ENCODE results near the gene GNPTG.

Gene GNPTG

GRCh38 chr16:1364510-1364909 lies 12.8 kb downstream of the GNPTG start:
- Histone ChIP-seq H4K20me1 (ENCODE audit: insufficient read depth, low read length) (no peaks in the 10 kb centered on the region; the same call in 1 of the 2 replicates), H3K27me3 (ENCODE audit: low read depth, low read length) (no peaks in the 10 kb centered on the region), H3K4me1 (ENCODE audit: low read length) (no peaks in the 10 kb centered on the region), H3K9ac (ENCODE audit: low read length) (no peak overlapping the region), H2AFZ (ENCODE audit: low read depth, low read length) (no peak overlapping the region), H3K36me3 (replicated peaks; ENCODE audit: low read depth, low read length) (peaks cover 34% of the 10 kb centered on the region), H3K4me2 (ENCODE audit: low read length) (no peak overlapping the region), H3K79me2 (ENCODE audit: low read length) (peaks cover 38% of the 10 kb centered on the region), H3K4me3 (ENCODE audit: low read length) (no peak overlapping the region), H3K27ac (ENCODE audit: low read length) (no peak overlapping the region), H3K9me3 (ENCODE audit: insufficient read depth, low read length) (no peaks in the 10 kb centered on the region)
- TF ChIP-seq CTCF (IDR thresholded peaks at IDR 0.05; ENCODE audit: low read depth, low read length) (no peak), EZH2phosphoT487 (IDR thresholded peaks at IDR 0.05; ENCODE audit: low read depth) (no peak)

- TF ChIP-seq CTCF (IDR thresholded peaks at IDR 0.05; ENCODE audit: low read depth, low read length) (no peak), EZH2phosphoT487 (IDR thresholded peaks at IDR 0.05; ENCODE audit: low read depth) (no peak)
- Histone ChIP-seq H3K4me3 (ENCODE audit: low read length) (no peak overlapping the region), H2AFZ (ENCODE audit: low read depth, low read length) (no peak overlapping the region), H3K27me3 (ENCODE audit: low read depth, low read length) (no peaks in the 10 kb centered on the region), H3K9me3 (ENCODE audit: insufficient read depth, low read length) (no peaks in the 10 kb centered on the region), H3K36me3 (replicated peaks; ENCODE audit: low read depth, low read length) (peaks cover 37% of the 10 kb centered on the region), H3K9ac (ENCODE audit: low read length) (no peak overlapping the region), H3K4me2 (ENCODE audit: low read length) (no peak overlapping the region), H3K27ac (ENCODE audit: low read length) (no peak overlapping the region), H4K20me1 (ENCODE audit: insufficient read depth, low read length) (no peaks in the 10 kb centered on the region; the same call in 1 of the 2 replicates), H3K79me2 (ENCODE audit: low read length) (peaks cover 25% of the 10 kb centered on the region), H3K4me1 (ENCODE audit: low read length) (no peaks in the 10 kb centered on the region)
Observed at GRCh38 chr16:1366060-1366711, 14.5 kb downstream of the GNPTG start.

DNA sequence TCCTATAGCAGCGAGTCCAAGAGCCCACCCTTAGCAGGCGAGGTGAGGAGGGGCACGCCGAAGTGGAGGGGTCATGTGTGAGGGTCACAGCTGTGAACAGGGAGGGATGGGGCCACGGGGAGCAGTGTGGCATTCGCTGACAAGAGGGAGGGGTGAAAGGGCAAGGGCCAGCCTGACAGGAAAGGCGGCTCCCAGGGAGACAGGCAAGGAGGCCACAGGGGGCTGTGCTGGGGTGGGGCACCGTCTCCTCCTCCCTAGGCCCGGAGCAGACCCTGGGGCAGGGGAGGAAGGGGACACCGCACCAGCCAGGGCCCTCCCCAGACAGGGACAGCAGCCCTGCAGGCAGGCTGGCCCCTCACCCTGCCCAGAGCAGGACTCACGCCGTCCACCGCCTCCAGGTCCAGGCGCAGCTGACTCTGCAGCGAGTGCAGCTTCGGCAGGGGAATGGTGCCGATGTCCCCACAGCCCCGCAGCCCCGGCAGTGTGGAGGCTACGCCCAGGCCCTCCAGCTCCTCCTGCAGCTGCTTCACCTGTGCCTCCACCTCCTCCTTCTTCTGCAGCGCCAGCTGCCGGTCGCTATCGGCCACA lies 15.1 kb downstream of the GNPTG start:
- no peak for TF ChIP-seq EZH2phosphoT487 (IDR thresholded peaks at IDR 0.05; ENCODE audit: low read depth)
- no peak for TF ChIP-seq CTCF (IDR thresholded peaks at IDR 0.05; ENCODE audit: low read depth, low read length)
- Histone ChIP-seq H3K27ac (ENCODE audit: low read length) (no peak overlapping the region), H3K9ac (ENCODE audit: low read length) (no peak overlapping the region), H3K36me3 (replicated peaks; ENCODE audit: low read depth, low read length) (peaks cover 37% of the 10 kb centered on the region), H3K27me3 (ENCODE audit: low read depth, low read length) (no peaks in the 10 kb centered on the region), H3K4me2 (ENCODE audit: low read length) (no peak overlapping the region), H3K79me2 (ENCODE audit: low read length) (peaks cover 22% of the 10 kb centered on the region), H2AFZ (ENCODE audit: low read depth, low read length) (no peak overlapping the region), H3K4me1 (ENCODE audit: low read length) (no peaks in the 10 kb centered on the region), H3K4me3 (ENCODE audit: low read length) (no peak overlapping the region), H3K9me3 (ENCODE audit: insufficient read depth, low read length) (no peaks in the 10 kb centered on the region), H4K20me1 (ENCODE audit: insufficient read depth, low read length) (no peaks in the 10 kb centered on the region; the same call in 1 of the 2 replicates)

- Histone ChIP-seq H3K9me3 (ENCODE audit: insufficient read depth, low read length) (no peaks in the 10 kb centered on the region), H3K79me2 (ENCODE audit: low read length) (peaks cover 18% of the 10 kb centered on the region; the same call in 1 of the 2 replicates), H3K36me3 (replicated peaks; ENCODE audit: low read depth, low read length) (peaks cover 29% of the 10 kb centered on the region), H3K4me2 (ENCODE audit: low read length) (no peak overlapping the region), H3K9ac (ENCODE audit: low read length) (no peak overlapping the region), H3K4me1 (ENCODE audit: low read length) (no peaks in the 10 kb centered on the region), H3K27me3 (ENCODE audit: low read depth, low read length) (no peaks in the 10 kb centered on the region), H2AFZ (ENCODE audit: low read depth, low read length) (no peak overlapping the region), H3K4me3 (ENCODE audit: low read length) (no peak overlapping the region), H4K20me1 (ENCODE audit: insufficient read depth, low read length) (no peaks in the 10 kb centered on the region), H3K27ac (ENCODE audit: low read length) (no peak overlapping the region)
- TF ChIP-seq CTCF (IDR thresholded peaks at IDR 0.05; ENCODE audit: low read depth, low read length): no peak
Observed at GRCh38 chr16:1367486-1368174, 15.9 kb downstream of the GNPTG start.

Data from OCI-LY3 (cell line).